OCI-M2 (cell line): ENCODE measurements around the gene KBTBD12.
"Not testable (repeated sequence)": the region's sequence is repeated elsewhere in the genome, so short reads cannot be mapped to it uniquely, and the experiment has no call there.

Source experiments
- DNase-seq: peaks from one replicate; lab custom pipeline; 2025; ENCODE audit not compliant: unreplicated experiment; lab: John Stamatoyannopoulos, UW

KBTBD12 gene

GRCh38 chr3:127915115-127915936 is at the start of gene KBTBD12:
TSS of gene KBTBD12 (plus strand) at chr3:127915232. CDS start at chr3:127923062, 7,830 bp downstream.
- no peak for DNase-seq

- DNase-seq: no peak
These were observed 49.1 kb upstream of the KBTBD12 start for GRCh38 chr3:127865941-127866340.

- no peak for DNase-seq
These were observed 47.6 kb upstream of the KBTBD12 start for GRCh38 chr3:127867412-127867811.

- no peak for DNase-seq
These were observed 47.0 kb upstream of the KBTBD12 start for GRCh38 chr3:127867986-127868385.

DNA sequence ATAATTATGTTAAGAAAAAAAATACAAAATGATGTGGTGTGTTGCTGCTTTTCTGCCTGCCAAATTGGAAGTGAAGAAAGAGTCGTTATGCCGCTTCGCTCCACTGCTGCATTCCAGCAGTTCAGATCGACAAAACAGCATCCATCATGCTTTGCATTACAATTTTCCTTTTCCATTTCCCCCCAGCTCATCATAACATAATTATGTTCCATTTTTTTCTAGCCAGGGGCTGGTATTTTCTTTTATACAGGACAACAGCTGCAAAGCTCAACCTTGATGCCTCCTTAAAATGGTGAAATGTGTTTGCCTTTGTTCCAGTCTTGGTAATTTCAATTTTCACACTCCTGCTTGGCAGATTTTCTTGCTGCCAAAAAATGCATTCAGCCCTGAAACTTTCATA is 44.9 kb upstream of the KBTBD12 start:
- DNase-seq: no peak

DNA sequence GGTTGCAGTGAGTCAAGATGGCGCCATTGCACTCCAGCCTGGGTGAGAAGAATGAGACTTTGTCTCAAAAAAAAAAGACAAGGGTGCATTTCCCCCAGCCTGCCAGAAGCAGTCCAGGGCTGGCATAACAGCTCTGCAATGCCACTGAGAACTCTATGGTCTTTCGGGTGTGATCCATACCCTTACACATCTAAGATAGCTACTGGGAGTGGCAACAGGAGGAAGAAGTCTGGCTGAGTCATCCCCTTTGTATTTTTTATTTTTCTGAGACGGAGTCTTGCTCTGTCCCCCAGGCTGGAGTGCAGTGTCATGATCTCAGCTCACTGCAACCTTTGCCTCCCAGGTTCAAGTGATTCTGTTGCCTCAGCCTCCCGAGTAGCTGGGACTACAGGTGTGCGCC is 40.9 kb upstream of the KBTBD12 start:
- DNase-seq: not testable (repeated sequence)

DNA sequence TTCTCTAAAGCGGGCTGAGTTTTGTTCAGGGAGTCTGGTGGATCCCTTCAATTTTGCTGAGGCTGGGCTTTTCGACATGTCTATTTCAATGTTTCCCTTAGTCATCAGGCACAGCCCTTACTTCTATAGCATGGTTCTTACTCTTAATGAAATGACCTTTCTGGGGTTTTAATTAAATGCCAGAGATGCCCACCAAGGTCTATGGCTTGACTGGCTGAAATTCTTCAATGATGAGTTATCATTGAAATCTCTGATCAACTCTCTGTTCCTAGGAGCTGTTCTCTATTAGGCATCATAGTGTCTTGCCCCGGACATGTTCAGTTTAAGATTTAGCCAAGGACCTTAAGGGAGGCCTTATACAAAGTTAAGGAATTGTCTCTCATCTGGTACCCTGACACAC is 33.4 kb upstream of the KBTBD12 start:
- DNase-seq: no peak

DNA sequence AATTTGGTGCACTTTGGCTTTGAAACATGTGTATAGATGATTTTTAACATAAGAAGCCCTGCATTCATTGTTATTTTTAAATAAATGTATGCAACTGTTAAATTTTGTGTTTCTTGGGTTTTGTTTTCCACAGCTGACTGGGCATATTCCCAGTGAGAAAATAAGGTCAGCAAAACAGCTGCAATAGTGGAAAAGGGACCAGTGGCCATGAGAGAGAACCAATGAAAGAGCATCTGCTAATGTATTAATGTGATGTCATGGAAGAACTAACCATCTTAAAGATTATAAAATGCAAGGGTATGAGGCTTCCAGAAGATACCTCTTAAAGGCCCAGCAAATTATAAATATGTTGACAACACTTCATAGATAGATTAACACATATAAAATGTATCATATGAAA is 31.0 kb upstream of the KBTBD12 start:
- no peak for DNase-seq

DNA sequence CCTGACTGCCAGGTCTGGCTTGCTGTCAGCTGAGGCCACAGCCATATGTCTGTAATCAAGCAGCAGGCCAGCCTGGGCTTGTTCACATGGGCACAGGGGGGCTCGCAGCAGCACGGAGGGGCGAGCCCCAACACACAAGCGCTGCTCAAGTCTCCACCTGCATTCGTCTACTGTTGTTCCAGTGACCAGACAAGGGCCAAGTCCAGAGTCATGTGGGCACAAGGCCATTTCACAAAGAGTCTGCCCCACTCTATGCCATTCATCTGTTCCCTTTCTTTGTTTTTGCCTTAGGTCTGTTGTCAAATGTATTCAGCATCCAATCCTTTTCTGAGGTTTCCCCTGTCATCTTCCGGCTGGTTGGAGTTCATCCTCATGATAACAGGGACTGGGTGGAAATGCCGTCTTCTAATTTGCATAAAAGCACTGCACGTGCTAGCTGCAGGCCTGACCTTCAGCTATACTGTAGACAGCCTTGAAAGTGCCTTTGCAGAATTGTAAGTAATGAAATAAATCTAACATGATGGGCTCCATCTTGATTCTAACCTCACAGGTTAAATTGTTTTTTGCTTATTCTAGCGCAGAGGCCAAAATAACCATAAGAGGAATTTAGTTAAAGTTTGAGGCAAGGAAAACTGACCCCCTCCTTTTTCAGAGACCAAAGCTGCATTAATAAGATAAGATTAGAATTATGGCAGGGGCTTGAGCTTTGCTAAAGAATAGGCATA is 28.6 kb upstream of the KBTBD12 start:
- DNase-seq: no peak

GRCh38 chr3:127886956-127887231 is 28.1 kb upstream of the KBTBD12 start:
- DNase-seq: no peak

- no peak for DNase-seq
These were observed 27.7 kb upstream of the KBTBD12 start for GRCh38 chr3:127887321-127887720.

DNA sequence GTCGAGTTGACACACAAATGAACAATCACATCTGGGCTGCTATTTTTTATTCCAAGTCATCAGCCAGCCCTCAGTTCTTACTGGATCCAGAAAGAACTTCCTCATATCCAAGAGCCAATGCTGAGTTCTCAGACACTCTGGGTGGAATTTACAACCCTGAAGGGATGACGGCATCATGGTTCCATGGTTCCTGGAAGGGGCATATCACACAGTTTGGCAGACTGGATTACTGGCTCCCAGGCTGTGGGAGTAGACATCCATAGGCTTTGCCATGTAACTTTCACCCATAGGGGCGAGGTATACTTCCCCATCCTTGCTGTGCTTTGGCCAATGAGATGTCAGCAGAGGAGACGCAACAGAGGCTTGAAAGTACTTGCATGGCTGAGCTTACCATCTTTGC is 26.9 kb upstream of the KBTBD12 start:
- no peak for DNase-seq

GRCh38 chr3:127888564-127889107 is 26.4 kb upstream of the KBTBD12 start:
- no peak for DNase-seq

GRCh38 chr3:127889461-127889863 is 25.6 kb upstream of the KBTBD12 start:
- no peak for DNase-seq

GRCh38 chr3:127889976-127890650 is 24.9 kb upstream of the KBTBD12 start:
- DNase-seq: no peak

GRCh38 chr3:127890651-127891290 is 24.3 kb upstream of the KBTBD12 start:
- not testable (repeated sequence) for DNase-seq

GRCh38 chr3:127894481-127894880 is 20.6 kb upstream of the KBTBD12 start:
- DNase-seq: no peak

GRCh38 chr3:127899200-127899599 is 15.8 kb upstream of the KBTBD12 start:
- DNase-seq: no peak

DNA sequence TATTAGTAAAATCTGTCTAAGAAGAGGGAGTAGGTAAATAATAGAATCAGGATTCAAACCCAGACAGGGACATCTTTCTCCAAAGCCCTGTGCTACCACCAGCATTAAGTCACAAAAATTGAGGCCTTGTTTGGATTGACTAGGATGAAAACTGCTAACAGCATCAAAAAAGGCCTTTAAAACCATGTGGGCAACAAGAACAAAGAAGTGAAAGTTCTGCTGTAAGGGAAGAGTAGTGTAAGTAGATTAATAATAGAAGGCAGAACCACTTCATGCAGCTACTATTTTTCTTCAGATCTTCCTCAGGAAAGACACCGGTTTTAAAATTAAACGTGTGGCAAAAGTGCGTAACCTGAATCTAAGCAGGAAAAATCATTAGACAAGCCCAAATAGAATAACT is 15.3 kb upstream of the KBTBD12 start:
- DNase-seq: no peak

DNA sequence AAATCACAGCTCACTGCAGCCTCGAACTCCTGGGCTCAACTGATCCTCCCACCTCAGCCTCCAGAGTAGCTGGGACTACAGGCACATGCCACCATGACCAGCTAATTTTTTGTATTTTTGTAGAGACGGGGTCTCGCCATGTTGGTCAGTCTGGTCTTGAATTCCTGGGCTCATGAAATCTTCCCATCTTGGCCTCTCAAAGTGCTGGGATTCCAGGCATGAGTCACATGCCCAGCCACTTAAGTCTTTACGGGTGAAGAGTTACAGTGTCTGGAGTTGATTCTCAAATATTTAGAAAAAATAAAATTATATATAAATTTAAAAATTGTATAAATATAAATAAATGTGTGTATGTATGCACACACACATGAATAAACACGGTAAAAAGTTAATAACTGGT is 14.5 kb upstream of the KBTBD12 start:
- DNase-seq: no peak

DNA sequence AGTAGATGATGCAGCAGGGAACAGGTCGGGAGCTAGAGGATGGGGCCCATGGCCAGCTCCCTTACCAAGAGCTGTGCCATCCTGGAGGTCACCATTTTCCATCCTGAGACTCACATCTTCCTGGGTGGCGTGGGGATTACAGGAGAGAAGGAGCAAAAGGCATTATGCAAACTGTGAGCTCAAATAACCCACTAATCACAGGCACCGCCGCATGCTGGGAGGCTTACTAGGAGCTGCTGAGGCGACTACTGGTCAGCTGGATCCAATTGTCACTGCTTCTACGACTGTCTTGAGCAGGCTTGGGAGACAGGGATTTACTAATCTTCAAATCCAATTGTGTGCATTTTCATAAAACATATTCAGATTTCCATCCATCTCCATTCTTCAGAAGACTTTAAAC is 12.5 kb upstream of the KBTBD12 start:
- no peak for DNase-seq
